ENCODE results near the gene IQCM. TPM values are rescaled to one million over a fixed set of nuclear protein-coding genes. Genes with fewer than 3 reads are reported as not detected.

The IQCM gene
- total and polyA plus RNA-seq, 10 of the 15 experiments (the other 5 are each of a cell fraction or from before 2014, with no cell fraction given) = not detected

- DNase-seq (ENCODE audit: low read depth, low spot score) (no peak), FAIRE-seq (no peak), ATAC-seq (no peak)
- no peaks in the 10 kb centered on the region; a peak in 1 of 4 replicates for H3K27me3 ChIP-seq (replicated peaks in 1 of 2; ENCODE audit: control insufficient read depth in 2 of 2, insufficient read depth in 2 of 2, low read length in 1 of 2)
- H3K36me3 ChIP-seq (ENCODE audit: control insufficient read depth in 2 of 2, insufficient read depth in 2 of 2, low read length in 1 of 2) = no peaks in the 10 kb centered on the region
- ChIA-PET CTCF (no interaction called here), RAD21 (ENCODE audit: unreplicated experiment) (no interaction called here), POLR2A (no interaction called here), SMC1A (ENCODE audit: uncharacterized antibody, unreplicated experiment) (no interaction called here)
- no peak overlapping the region for H3K4me2 ChIP-seq (ENCODE audit: control insufficient read depth, insufficient read depth)
- no peak overlapping the region for H3K27ac ChIP-seq (ENCODE audit: control insufficient read depth, insufficient read depth)
- no peak overlapping the region for H2AFZ ChIP-seq (ENCODE audit: control insufficient read depth, low read depth, low read length)
- peaks cover 3% of the 10 kb centered on the region; the same call in 1 of the 2 replicates for H3K4me1 ChIP-seq (ENCODE audit: control insufficient read depth, insufficient read depth, low read length)
- no peaks in the 10 kb centered on the region for H3K9me3 ChIP-seq (replicated peaks; ENCODE audit: control insufficient read depth, insufficient read depth, low read length)
- BruUV-seq (replicated peaks) = no TSS peak
- TF ChIP-seq BRCA1 (IDR thresholded peaks at IDR 0.05; ENCODE audit: low read depth, low read length) (no peak), BCL11A (IDR thresholded peaks at IDR 0.05; ENCODE audit: low read depth, low read length) (no peak), RFX5 (IDR thresholded peaks at IDR 0.05; ENCODE audit: low read depth, low read length) (no peak), ZBED1 (IDR thresholded peaks at IDR 0.05; ENCODE audit: borderline replicate concordance) (no peak), RELB (IDR thresholded peaks at IDR 0.05; ENCODE audit: low read depth) (no peak), ZBTB4 (CRISPR knock-in tag; IDR thresholded peaks at IDR 0.05) (no peak), ZNF24 (IDR thresholded peaks at IDR 0.05) (no peak), MAX (IDR thresholded peaks at IDR 0.05; ENCODE audit: low read depth, low read length) (no peak), CHD4 (IDR thresholded peaks at IDR 0.05) (no peak), PAX5 (IDR thresholded peaks at IDR 0.05; ENCODE audit: borderline replicate concordance, low read depth, low read length) (no peak), SRF (IDR thresholded peaks at IDR 0.05; ENCODE audit: low read depth in 2 of 2, low read length in 2 of 2) (no peak), ATF3 (IDR thresholded peaks at IDR 0.05; ENCODE audit: borderline replicate concordance, extremely low read depth, low read depth, low read length) (no peak), ETV6 (conservative IDR thresholded peaks at IDR 0.05 in 1 of 2, IDR thresholded peaks at IDR 0.05 in 1 of 2; ENCODE audit: borderline replicate concordance in 1 of 2, low read depth in 1 of 2) (no peak), NR2F1 (conservative IDR thresholded peaks at IDR 0.05) (no peak), SUPT20H (IDR thresholded peaks at IDR 0.05; ENCODE audit: borderline replicate concordance, control insufficient read depth, low read depth, low read length) (no peak), SPI1 (IDR thresholded peaks at IDR 0.05; ENCODE audit: borderline replicate concordance, insufficient read depth, low read depth, low read length) (no peak), SUZ12 (IDR thresholded peaks at IDR 0.05; ENCODE audit: unreplicated experiment) (no peak)
- in situ Hi-C loops (cut with MboI) (no loop called here), intact Hi-C loops (cut with micrococcal nuclease; ENCODE audit: unreplicated experiment) (no loop called here)
- WGBS (ENCODE audit: insufficient coverage, insufficient replicate concordance, low lambda C conversion rate, missing lambda C conversion rate) = 36% methylated on average over 12 of the region's 14 CpGs
- H3K9ac ChIP-seq (ENCODE audit: control insufficient read depth, insufficient read depth, low read length) = no peak overlapping the region
- no peaks in the 10 kb centered on the region for H4K20me1 ChIP-seq (ENCODE audit: control insufficient read depth, insufficient read depth)
- no peak overlapping the region for H3K4me3 ChIP-seq
- H3K79me2 ChIP-seq (ENCODE audit: control insufficient read depth, insufficient read depth, low read length) = no peaks in the 10 kb centered on the region
Measured at GRCh38 chr4:149715822-149716585, 99.6 kb downstream of the IQCM start.
